ENCODE data around the gene EIF4A2. TPM values are rescaled to one million over a fixed set of nuclear protein-coding genes. Genes with fewer than 3 reads are reported as not detected.
A peak's percentile ranks its signal among the peaks of the same experiment; 100 is the strongest.

The EIF4A2 gene
- total and polyA plus RNA-seq, 9 of the 15 experiments (the other 6 are each of a cell fraction or from before 2014, with no cell fraction given): 307 to 754 (median 435) TPM

- no peak for TF ChIP-seq ZNF274 (IDR thresholded peaks at IDR 0.05; ENCODE audit: borderline replicate concordance, low read depth, low read length)
- TF ChIP-seq HDAC8 (tag; IDR thresholded peaks at IDR 0.05): no peak
- TF ChIP-seq HMGXB4 (CRISPR knock-in tag; IDR thresholded peaks at IDR 0.05): no peak
- TF ChIP-seq ZNF830 (CRISPR knock-in tag; IDR thresholded peaks at IDR 0.05): no peak
- TF ChIP-seq ZNF444 (CRISPR knock-in tag; IDR thresholded peaks at IDR 0.05): no peak
- peak; percentile 26; the same call in 1 of the 2 replicates for TF ChIP-seq POLR2A (conservative IDR thresholded peaks at IDR 0.05)
- no peak for TF ChIP-seq DACH1 (IDR thresholded peaks at IDR 0.05; ENCODE audit: partially characterized antibody)
- TF ChIP-seq ETV1 (tag; conservative IDR thresholded peaks at IDR 0.05; ENCODE audit: low read depth): no peak
- TF ChIP-seq SMARCA5 (IDR thresholded peaks at IDR 0.05): no peak
- TF ChIP-seq SAFB2 (IDR thresholded peaks at IDR 0.05; ENCODE audit: borderline replicate concordance, low read depth, low read length, severe bottlenecking): no peak
- TF ChIP-seq ZSCAN32 (CRISPR knock-in tag; IDR thresholded peaks at IDR 0.05): no peak
- TF ChIP-seq BDP1 (IDR thresholded peaks at IDR 0.05; ENCODE audit: insufficient read depth, insufficient read length): no peak
- TF ChIP-seq HINFP (tag; conservative IDR thresholded peaks at IDR 0.05; ENCODE audit: low read depth): no peak
- TF ChIP-seq ZNF668 (CRISPR knock-in tag; IDR thresholded peaks at IDR 0.05): no peak
- TF ChIP-seq SIN3B (IDR thresholded peaks at IDR 0.05; ENCODE audit: low read depth): no peak
- TF ChIP-seq JUND (IDR thresholded peaks at IDR 0.05; ENCODE audit: borderline replicate concordance, low read depth, low read length): no peak
- TF ChIP-seq JUND (tag; IDR thresholded peaks at IDR 0.05; ENCODE audit: borderline replicate concordance, low read depth, low read length): no peak
- no peak for TF ChIP-seq RBM15 (IDR thresholded peaks at IDR 0.05; ENCODE audit: insufficient read depth, low read length)
- TF ChIP-seq E2F5 (CRISPR knock-in tag; IDR thresholded peaks at IDR 0.05): 0 out of 2 replicates have a peak, but pooled peaks have one; percentile 8
- no peak for TF ChIP-seq NR0B1 (IDR thresholded peaks at IDR 0.05; ENCODE audit: partially characterized antibody)
- TF ChIP-seq FOXA1 (IDR thresholded peaks at IDR 0.05; ENCODE audit: borderline replicate concordance): no peak
- no peak for TF ChIP-seq ATF6 (CRISPR knock-in tag; IDR thresholded peaks at IDR 0.05)
- TF ChIP-seq ZNF583 (CRISPR knock-in tag; IDR thresholded peaks at IDR 0.05): no peak
These were observed 42.0 kb downstream of the EIF4A2 start (continued) for GRCh38 chr3:186825294-186825821.

All from K562 (cell line).